Measurements from ENCODE around the gene ELP5. TPM values are rescaled to one million over a fixed set of nuclear protein-coding genes. Genes with fewer than 3 reads are reported as not detected.
A peak's percentile ranks its signal among the peaks of the same experiment; 100 is the strongest.

Gene ELP5
- total RNA-seq, 2 donors from 2014 or later, result 10.2 to 16.3 TPM

GRCh38 chr17:7306911-7307685 is 55.1 kb downstream of the ELP5 start, which contains the start of gene EIF5A:
Gene EIF5A (plus strand): TSS chr17:7307628. CDS start chr17:7309636, 2,008 bp downstream.
- peak within 1 kb of the TSS; percentile 70 to 82 for H3K4me3 ChIP-seq
- intact Hi-C loops (cut with DNase I), result no loop called here
- no peak for TF ChIP-seq CTCF (IDR thresholded peaks at IDR 0.05)
- peak; percentile 89 to 93 (median 92) for TF ChIP-seq POLR2A (IDR thresholded peaks at IDR 0.05)
- H3K27ac ChIP-seq, result peak within 1 kb of the TSS; percentile 98 to 100 (median 98)
- H3K36me3 ChIP-seq (replicated peaks in 1 of 2; ENCODE audit: insufficient read depth in 1 of 2, low read depth in 2 of 2), result peaks cover 5 to 21% of the 10 kb centered on the region in 2 donors
- ATAC-seq, result peak; percentile 89
- peak; percentile 100 for DNase-seq
- no peaks in the 10 kb centered on the region for H3K27me3 ChIP-seq
- no peaks in the 10 kb centered on the region for H3K9me3 ChIP-seq
- 0 to 1% methylated on average over 53 to 63 of the region's 64 CpGs for WGBS, 2 donors
- H3K4me1 ChIP-seq, result peaks cover 31% of the 10 kb centered on the region

- peak overlapping the region; percentile 70 to 82 for H3K4me3 ChIP-seq
- DNase-seq (peak; percentile 47 to 65 (median 53)), ATAC-seq (peak; percentile 11)
- peaks cover 39% of the 10 kb centered on the region for H3K4me1 ChIP-seq
- H3K27me3 ChIP-seq, result no peaks in the 10 kb centered on the region
- no peaks in the 10 kb centered on the region for H3K9me3 ChIP-seq
- TF ChIP-seq POLR2A (IDR thresholded peaks at IDR 0.05), result no peak
- TF ChIP-seq CTCF (IDR thresholded peaks at IDR 0.05), result peak in 2 of 7 experiments; percentile 3 to 18
- H3K36me3 ChIP-seq (replicated peaks in 1 of 2; ENCODE audit: insufficient read depth in 1 of 2, low read depth in 2 of 2), result peaks cover 5 to 26% of the 10 kb centered on the region in 2 donors
- intact Hi-C loops (cut with DNase I), result no loop called here
- H3K27ac ChIP-seq, result peak overlapping the region; percentile 98 to 100 (median 98)
- 0% methylated on average over 80 of the region's 104 CpGs; no CpG with 5 or more reads in 1 of the 2 donors for WGBS, 2 donors
Observed at GRCh38 chr17:7307686-7308624, 55.9 kb downstream of the ELP5 start.

DNA sequence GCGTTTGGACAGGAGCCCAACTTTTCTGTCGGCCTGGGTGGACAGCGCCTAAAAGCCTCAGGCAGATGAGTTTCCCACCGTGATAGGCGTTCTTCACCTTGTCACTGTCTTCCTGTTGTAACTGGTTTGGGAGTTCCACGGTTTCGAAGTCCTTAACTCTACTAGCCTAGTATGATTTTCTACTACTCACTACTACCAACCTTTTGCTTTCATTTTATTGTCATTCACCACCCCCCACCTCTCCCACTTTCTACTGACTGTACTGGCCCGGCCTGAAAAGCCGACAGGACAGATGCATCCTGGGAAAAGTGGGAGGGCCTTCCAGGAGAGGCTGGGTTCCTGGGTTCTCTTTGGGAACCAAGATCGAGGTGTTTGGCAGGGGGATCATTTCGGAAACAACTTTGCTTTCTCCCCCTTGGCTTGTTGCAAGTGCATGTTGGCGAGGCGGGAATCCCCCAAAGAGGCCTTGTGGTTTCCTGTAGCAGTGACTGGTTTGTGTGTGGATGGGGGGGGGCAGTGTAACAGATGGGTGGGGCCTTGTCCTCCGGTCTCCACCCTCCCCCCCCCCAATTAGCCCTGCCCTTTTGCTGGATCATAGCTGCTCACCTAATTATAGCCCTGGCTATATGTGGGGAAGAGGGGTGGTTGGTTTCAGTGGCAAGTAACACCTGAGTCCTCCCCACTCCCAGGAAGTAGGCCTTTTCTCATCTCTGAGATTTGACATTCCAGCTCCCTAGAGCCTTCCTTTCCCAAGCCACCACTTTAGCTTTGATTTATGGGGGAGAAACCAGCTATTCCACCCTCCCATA is 56.8 kb downstream of the ELP5 start:
- ATAC-seq, result peak; percentile 28

More for the DNA sequence above, 56.8 kb downstream of the ELP5 start:
- DNase-seq, result peak; percentile 80 to 90 (median 86)
- TF ChIP-seq CTCF (IDR thresholded peaks at IDR 0.05), result no peak
- TF ChIP-seq POLR2A (IDR thresholded peaks at IDR 0.05), result peak; percentile 40 to 82 (median 79)
- Histone ChIP-seq H3K36me3 (replicated peaks in 1 of 2; ENCODE audit: insufficient read depth in 1 of 2, low read depth in 2 of 2) (peaks cover 5 to 31% of the 10 kb centered on the region in 2 donors), H3K9me3 (no peaks in the 10 kb centered on the region), H3K4me1 (peaks cover 47% of the 10 kb centered on the region), H3K4me3 (peak overlapping the region; percentile 70 to 82), H3K27ac (peak overlapping the region; percentile 98 to 100 (median 98)), H3K27me3 (no peaks in the 10 kb centered on the region)
- whole genome bisulfite sequencing, 2 donors, result 0 to 1% methylated on average over 11 to 14 of the region's 14 CpGs
- intact Hi-C loops (cut with DNase I), result no loop called here

MicroRNA genes within 50 kb of the gene (microRNA counts, 767-probe panel; counts per million panel counts)
- microRNA hsa-miR-324-3p (0 to 736 counts per million in 2 donors), microRNA hsa-miR-324-5p (0 to 736 counts per million in 2 donors)

Small RNA genes within 50 kb of the gene (microRNA-seq; reads per million reads assigned to microRNA genes)
- 544 to 651 reads per million in 2 donors for gene MIR324 (ENCODE audit: borderline number of aligned reads in 2 of 2, borderline replicate concordance in 2 of 2)

Small RNA genes within 50 kb of the gene (small RNA-seq; reads per million reads assigned to genes)
- gene MIR324 (3.6 reads per million, percentile 82 among the genes with 10 or more reads in this experiment), gene RF00019 (not detected)

Other genes with a start within 250 kb of the ELP5 start
- 10 to 100 TPM in 1 of 2 donors, 1 to 10 TPM in 1; 9.9 to 87.4 TPM for gene RNASEK, start 239.6 kb upstream of the ELP5 start, total RNA-seq
- 1 to 10 TPM; 1.6 to 8.9 TPM for gene BCL6B, start 229.2 kb upstream of the ELP5 start, total RNA-seq
- gene SLC16A13, start 216.2 kb upstream of the ELP5 start, total RNA-seq, result 1 to 10 TPM in 1 of 2 donors, not detected in 1; 1.6 TPM
- gene SLC16A11, start 208.1 kb upstream of the ELP5 start, total RNA-seq, result 10 to 100 TPM in 1 of 2 donors, 1 to 10 TPM in 1; 4.2 to 10.9 TPM
- gene CLEC10A, start 172.0 kb upstream of the ELP5 start, total RNA-seq, result 1 to 10 TPM in 1 of 2 donors, under 1 TPM in 1; 0.33 to 1.0 TPM
- not detected for gene ASGR2, start 137.4 kb upstream of the ELP5 start, total RNA-seq
- gene ASGR1, start 72.8 kb upstream of the ELP5 start, total RNA-seq, result 1 to 10 TPM in 1 of 2 donors, not detected in 1; 4.6 TPM
- 1 to 10 TPM; 3.6 to 9.3 TPM for gene DLG4, start 32.4 kb upstream of the ELP5 start, total RNA-seq
- gene ACADVL, start 32.3 kb upstream of the ELP5 start, total RNA-seq, result 1,000 to 10,000 TPM in 1 of 2 donors, 100 to 1,000 TPM in 1; 887 to 1,901 TPM
- gene DVL2, start 17.7 kb upstream of the ELP5 start, total RNA-seq, result 10 to 100 TPM; 19.5 to 41.5 TPM
- 10 to 100 TPM; 11.9 to 15.8 TPM for gene PHF23, start 12.8 kb upstream of the ELP5 start, total RNA-seq
- gene GABARAP, start 9.8 kb upstream of the ELP5 start, total RNA-seq, result 100 to 1,000 TPM; 145 to 482 TPM
- gene CTDNEP1, start 481 bp upstream of the ELP5 start, total RNA-seq, result 10 to 100 TPM; 33.5 to 44.8 TPM
- 10 to 100 TPM; 72.9 to 92.3 TPM for gene CLDN7, start 10.3 kb downstream of the ELP5 start, total RNA-seq
- 10 to 100 TPM in 1 of 2 donors, 1 to 10 TPM in 1; 1.3 to 10.5 TPM for gene SLC2A4, start 29.5 kb downstream of the ELP5 start, total RNA-seq
- 1 to 10 TPM in 1 of 2 donors, under 1 TPM in 1; 0.26 to 1.3 TPM for gene YBX2, start 42.4 kb downstream of the ELP5 start, total RNA-seq
- gene EIF5A, start 55.4 kb downstream of the ELP5 start, total RNA-seq, result 100 to 1,000 TPM in 1 of 2 donors, 10 to 100 TPM in 1; 97.0 to 134 TPM
- gene GPS2, start 63.1 kb downstream of the ELP5 start, total RNA-seq, result 10 to 100 TPM; 71.9 to 75.8 TPM
- 10 to 100 TPM; 28.8 to 41.2 TPM for gene NEURL4, start 77.1 kb downstream of the ELP5 start, total RNA-seq
- 1 to 10 TPM in 1 of 2 donors, under 1 TPM in 1; 0.99 to 2.1 TPM for gene ACAP1, start 84.3 kb downstream of the ELP5 start, total RNA-seq
- gene KCTD11, start 99.9 kb downstream of the ELP5 start, total RNA-seq, result 1 to 10 TPM; 2.6 to 5.6 TPM
- not detected for gene TMEM95, start 102.9 kb downstream of the ELP5 start, total RNA-seq
- 10 to 100 TPM; 12.7 to 15.8 TPM for gene TNK1, start 128.9 kb downstream of the ELP5 start, total RNA-seq
- 10 to 100 TPM; 13.2 to 15.8 TPM for gene PLSCR3, start 142.3 kb downstream of the ELP5 start, total RNA-seq
- 10 to 100 TPM; 14.5 to 21.8 TPM for gene TMEM256, start 151.9 kb downstream of the ELP5 start, total RNA-seq
- gene NLGN2, start 155.6 kb downstream of the ELP5 start, total RNA-seq, result 1 to 10 TPM; 5.2 to 6.3 TPM
- gene SPEM1, start 168.1 kb downstream of the ELP5 start, total RNA-seq, result not detected
- gene SPEM2, start 173.4 kb downstream of the ELP5 start, total RNA-seq, result not detected
- gene SPEM3, start 176.6 kb downstream of the ELP5 start, total RNA-seq, result not detected
- gene TMEM102, start 183.2 kb downstream of the ELP5 start, total RNA-seq, result 1 to 10 TPM; 3.6 to 9.6 TPM
- gene FGF11, start 187.3 kb downstream of the ELP5 start, total RNA-seq, result 1 to 10 TPM in 1 of 2 donors, not detected in 1; 2.1 TPM
- 1 to 10 TPM; 2.6 to 8.8 TPM for gene CHRNB1, start 192.8 kb downstream of the ELP5 start, total RNA-seq
- gene ZBTB4, start 227.4 kb downstream of the ELP5 start, total RNA-seq, result 10 to 100 TPM; 30.9 to 38.2 TPM
- not detected for gene SLC35G6, start 229.2 kb downstream of the ELP5 start, total RNA-seq
- 100 to 1,000 TPM in 1 of 2 donors, 10 to 100 TPM in 1; 36.3 to 124 TPM for gene POLR2A, start 232.2 kb downstream of the ELP5 start, total RNA-seq

Data from body of pancreas (tissue), 4 donors.